Mucosa of gallbladder (tissue), 1 donor: ENCODE data around the gene ELP2. TPM values are rescaled to one million over a fixed set of nuclear protein-coding genes. Genes with fewer than 3 reads are reported as not detected.
"Not testable (repeated sequence)": the region's sequence is repeated elsewhere in the genome, so short reads cannot be mapped to it uniquely, and the experiment has no call there.

ENCODE experiments used
- DNase-seq: peaks from one replicate; pipeline ENCODE4 v3.0.0-alpha.2; 2020; ENCODE audit warnings: low spot score
- total RNA-seq: library from RNA; stranded (reverse); gene quantifications from one replicate; pipeline ENCODE4 v1.2.1, GENCODE V29; 2021
- donor health status: DM: no; HTN: no; CAD: no.

The ELP2 gene
- total RNA-seq, result 65.5 TPM

- DNase-seq, result peak; percentile 96
These were observed at the start of gene ELP2, which contains the start of gene SLC39A6 for GRCh38 chr18:36129300-36130038. Gene ELP2, plus strand, starts transcription at chr18:36129899. Its CDS starts 35 bp downstream, at chr18:36129934. Gene SLC39A6, minus strand, starts transcription at chr18:36129340. Its CDS starts 2,333 bp downstream, at chr18:36127007.

DNA sequence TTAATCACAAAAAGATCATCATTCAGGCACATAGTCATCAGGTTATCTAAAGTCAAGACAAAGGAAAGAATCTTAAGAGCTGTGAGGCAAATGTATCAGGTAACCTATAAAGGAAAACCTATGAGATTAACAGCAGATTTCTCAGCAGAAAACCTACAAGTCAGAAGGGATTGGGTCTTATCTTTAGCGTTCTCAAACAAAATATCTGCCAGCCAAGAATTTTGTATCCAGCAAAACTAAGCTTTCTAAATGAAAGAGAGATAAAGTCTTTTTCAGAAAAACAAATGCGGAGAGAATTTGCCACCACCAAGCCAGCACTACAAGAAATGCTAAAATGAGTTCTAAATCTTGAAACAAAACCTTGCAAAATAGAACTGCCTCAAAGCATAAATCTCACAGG lies 48.6 kb upstream of the ELP2 start:
- not testable (repeated sequence) for DNase-seq

GRCh38 chr18:36083729-36084128 lies 46.0 kb upstream of the ELP2 start:
- no peak for DNase-seq

GRCh38 chr18:36085195-36085594 lies 44.5 kb upstream of the ELP2 start:
- no peak for DNase-seq

DNA sequence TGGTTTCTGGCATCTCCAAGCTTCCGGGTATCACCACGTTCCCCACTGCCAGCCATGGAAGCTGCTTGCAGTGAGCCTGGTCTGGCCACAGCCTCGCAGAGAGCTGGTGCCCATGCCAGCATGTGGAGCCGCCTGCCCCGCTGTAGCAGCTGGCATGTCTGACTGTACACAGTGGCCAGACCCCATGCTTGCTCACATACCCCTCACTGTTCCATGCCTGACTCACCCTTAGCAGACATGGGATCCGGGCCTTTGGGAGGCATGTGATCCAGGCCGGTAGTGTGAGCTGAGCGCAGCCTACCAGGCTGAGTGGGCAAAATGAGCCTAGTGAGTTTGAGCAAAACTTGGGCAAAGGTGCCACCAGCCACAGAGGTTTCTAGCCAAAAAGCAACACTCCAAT lies 43.5 kb upstream of the ELP2 start:
- DNase-seq, result no peak

GRCh38 chr18:36088256-36088655 lies 41.4 kb upstream of the ELP2 start:
- DNase-seq, result no peak

DNA sequence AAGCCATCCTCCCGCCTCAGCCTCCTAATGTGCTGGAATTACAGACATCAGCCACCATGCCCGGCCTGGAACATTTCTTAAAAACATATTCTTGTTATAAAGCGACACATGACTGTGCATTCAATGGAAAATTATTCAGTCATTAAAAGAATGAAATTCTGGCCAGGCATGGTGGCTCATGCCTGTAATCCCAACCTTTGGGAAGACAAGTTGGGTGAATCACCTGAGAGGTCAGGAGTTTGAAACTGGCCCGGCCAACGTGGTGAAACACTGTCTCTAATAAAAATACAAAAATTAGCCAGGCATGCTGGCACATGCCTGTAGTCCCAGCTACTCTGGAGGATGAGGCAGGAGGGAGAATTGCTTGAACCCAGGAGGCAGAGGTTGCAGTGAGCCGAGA lies 40.7 kb upstream of the ELP2 start:
- no peak for DNase-seq

GRCh38 chr18:36092116-36092515 lies 37.6 kb upstream of the ELP2 start:
- not testable (repeated sequence) for DNase-seq

DNA sequence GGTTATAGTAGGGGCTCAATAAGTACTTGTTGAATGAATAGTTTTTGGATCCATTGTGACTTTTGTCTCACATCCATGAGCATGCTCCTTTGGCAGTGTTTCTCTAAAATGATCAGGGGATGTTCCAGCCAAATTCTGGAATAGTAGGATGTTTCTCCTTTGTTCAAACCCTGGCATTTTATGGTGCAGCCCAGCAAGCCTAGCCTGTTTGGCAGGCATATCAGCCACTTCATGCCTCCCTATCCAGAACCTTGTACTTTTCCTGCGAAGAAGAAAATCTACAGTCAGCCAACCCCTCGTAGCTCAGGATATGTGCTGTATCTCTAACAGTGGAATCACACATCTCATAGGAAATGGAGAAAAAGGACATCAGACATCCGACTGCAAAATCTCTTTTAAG lies 35.3 kb upstream of the ELP2 start:
- no peak for DNase-seq

GRCh38 chr18:36095936-36096519 lies 33.7 kb upstream of the ELP2 start:
- DNase-seq, result no peak

DNA sequence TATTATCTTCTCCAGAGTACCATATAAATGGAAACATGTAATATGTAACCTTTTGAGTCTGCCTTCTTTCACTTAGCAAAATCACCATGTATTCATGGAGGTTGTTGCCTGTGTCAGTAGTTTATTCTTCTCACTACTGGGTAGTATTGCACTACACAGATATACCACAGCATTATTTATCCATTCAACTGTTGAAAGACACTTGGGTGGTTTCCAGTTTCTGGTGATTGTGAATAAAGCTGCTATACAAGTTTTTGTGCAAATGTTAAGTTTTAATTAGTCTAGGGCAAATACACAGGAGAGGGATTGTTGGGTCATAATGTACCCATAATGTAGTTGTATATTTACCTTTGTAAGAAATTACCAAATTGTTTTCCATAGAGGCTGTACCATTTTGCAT lies 32.7 kb upstream of the ELP2 start:
- no peak for DNase-seq

- DNase-seq, result no peak
These were observed 30.4 kb upstream of the ELP2 start for GRCh38 chr18:36099311-36099710.

GRCh38 chr18:36101943-36102342 lies 27.8 kb upstream of the ELP2 start:
- no peak for DNase-seq

GRCh38 chr18:36104749-36105148 lies 24.9 kb upstream of the ELP2 start:
- no peak for DNase-seq

- no peak for DNase-seq
These were observed 22.2 kb upstream of the ELP2 start for GRCh38 chr18:36107477-36107876.

DNA sequence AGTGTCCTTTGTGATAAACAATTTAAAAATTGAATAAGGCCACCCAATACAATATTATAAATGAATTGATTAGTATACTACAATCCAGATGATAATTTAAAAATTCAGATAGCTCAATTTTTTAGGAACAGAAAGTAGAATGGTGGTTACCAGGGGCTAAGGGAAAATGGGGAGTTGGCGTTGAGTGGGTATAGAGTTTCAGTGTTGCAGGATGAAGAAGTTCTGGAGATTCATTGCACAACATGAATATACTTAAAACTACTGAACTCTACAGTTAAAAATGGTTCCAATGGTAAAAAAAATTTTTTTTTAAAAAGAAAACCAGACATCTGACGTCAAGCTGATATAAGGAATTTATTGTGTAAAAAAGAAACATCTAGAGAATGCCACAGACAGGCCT lies 21.5 kb upstream of the ELP2 start:
- DNase-seq, result no peak

DNA sequence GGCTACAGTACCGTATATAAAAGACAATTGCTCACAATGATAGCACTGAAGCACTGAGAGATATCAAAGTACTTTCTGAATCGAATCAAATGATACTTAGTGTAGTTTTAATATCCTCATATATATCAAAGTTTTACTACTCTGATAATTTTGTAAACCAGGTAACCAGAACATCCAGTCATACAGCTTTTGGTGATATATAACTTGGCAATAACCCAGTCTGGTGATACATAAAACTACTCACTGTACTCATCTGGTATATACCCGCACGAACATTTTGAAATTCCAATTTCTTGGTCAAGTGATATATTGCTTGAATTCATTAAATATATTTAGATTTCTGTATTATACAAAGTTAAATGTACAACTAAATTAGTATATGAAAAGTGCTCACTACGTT lies 21.1 kb upstream of the ELP2 start:
- no peak for DNase-seq

DNA sequence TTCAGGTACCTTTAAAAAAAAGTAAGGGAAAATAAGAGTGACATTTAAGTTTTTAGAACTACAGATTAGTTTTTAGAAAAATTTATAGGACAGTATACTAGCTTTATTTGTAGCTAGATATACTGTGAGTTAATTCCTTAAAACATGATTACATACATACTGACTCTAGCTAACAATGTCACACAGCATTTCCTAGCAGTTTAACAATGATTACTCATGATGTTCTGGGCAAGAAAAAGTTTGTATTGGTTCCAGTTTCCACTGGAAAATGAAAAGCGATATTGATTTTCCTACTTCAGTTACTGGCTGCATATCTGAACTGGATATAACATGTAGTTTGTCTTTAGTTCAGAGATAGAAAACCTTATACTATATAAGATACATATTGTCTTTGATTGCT lies 20.0 kb upstream of the ELP2 start:
- no peak for DNase-seq

GRCh38 chr18:36112302-36112701 lies 17.4 kb upstream of the ELP2 start:
- no peak for DNase-seq

DNA sequence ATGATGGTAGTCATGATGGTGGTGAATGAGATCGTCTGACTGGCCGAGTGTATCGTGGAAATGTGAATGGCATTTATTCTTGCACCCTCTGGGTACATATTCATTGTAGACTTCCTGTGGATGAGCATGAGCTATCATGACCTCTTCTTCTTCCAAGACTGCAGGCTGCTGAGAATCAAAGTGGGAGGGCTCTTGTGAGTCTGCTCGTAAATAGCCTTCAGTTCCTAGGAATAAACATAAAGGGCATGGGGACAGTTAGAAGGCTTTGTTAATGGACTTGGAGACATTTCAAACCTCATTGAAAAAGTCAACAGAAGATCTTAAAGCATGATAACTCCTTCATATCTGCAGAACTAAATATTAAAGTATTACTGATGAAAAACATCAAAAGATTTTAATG lies 15.4 kb upstream of the ELP2 start:
- no peak for DNase-seq

GRCh38 chr18:36114738-36115137 lies 15.0 kb upstream of the ELP2 start:
- no peak for DNase-seq

- DNase-seq, result not testable (repeated sequence)
These were observed 12.9 kb upstream of the ELP2 start for GRCh38 chr18:36116771-36117170.

- no peak for DNase-seq
These were observed 9.4 kb upstream of the ELP2 start for GRCh38 chr18:36120297-36120696.

DNA sequence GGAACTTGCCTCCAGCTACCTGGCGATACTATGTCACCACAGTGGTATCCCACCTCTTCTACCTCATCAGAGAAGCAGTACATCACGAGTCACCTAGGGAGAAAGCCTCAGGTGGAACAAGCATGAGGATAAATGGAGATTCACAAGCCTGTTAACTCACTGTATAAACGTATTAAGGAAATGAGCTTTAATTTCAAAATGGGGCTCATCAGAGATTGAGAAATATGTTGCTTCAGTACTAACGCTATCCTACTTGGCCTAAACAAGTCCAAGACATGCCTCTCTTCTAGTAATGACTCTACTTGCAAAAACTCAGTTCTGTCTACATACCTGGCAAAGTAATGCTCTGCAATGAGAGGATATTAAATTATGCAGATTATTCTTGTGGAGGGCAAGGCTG lies 4.9 kb upstream of the ELP2 start:
- no peak for DNase-seq
